ENCODE results near the gene TTC33. TPM values are rescaled to one million over a fixed set of nuclear protein-coding genes. Genes with fewer than 3 reads are reported as not detected.
"Not testable (repeated sequence)": the region's sequence is repeated elsewhere in the genome, so short reads cannot be mapped to it uniquely, and the experiment has no call there.

Gene TTC33
- total RNA-seq, 3 donors from 2014 or later = 14.6 to 20.9 (median 15.9) TPM

- Mint-ChIP-seq H3K4me1 (ENCODE audit: low read depth) (peaks cover 62% of the 10 kb centered on the region), H3K36me3 (ENCODE audit: insufficient read depth) (peaks cover 20% of the 10 kb centered on the region)
- not testable (repeated sequence) for DNase-seq; ATAC-seq; H3K9me3 Mint-ChIP-seq; H3K4me3 Mint-ChIP-seq; H3K27me3 Mint-ChIP-seq (ENCODE audit: low read depth)
These were observed 33.2 kb upstream of the TTC33 start for GRCh38 chr5:40788941-40789340.

DNA sequence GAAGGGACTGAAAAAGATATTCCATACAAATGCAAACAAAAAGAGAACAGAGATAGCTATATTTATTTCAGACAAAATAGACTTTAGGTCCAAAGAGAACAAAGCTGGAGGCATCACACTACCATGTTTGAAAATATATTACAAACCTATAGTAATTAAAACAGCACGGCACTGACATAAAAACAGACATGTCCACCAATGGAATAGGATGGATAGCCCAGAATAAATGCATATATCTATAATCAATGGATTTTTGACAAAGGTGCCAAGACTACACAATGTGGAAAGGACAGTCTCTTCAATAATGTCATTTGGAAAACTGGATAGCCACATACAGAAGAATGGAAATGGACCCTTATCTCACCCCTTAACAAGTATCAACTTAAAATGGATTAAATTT, 32.2 kb upstream of the TTC33 start:
- Mint-ChIP-seq H3K36me3 (ENCODE audit: insufficient read depth) (peaks cover 20% of the 10 kb centered on the region), H3K4me3 (no peak overlapping the region), H3K27me3 (ENCODE audit: low read depth) (no peaks in the 10 kb centered on the region), H3K4me1 (ENCODE audit: low read depth) (peaks cover 57% of the 10 kb centered on the region), H3K9me3 (peaks cover 3% of the 10 kb centered on the region)
- ATAC-seq (no peak), DNase-seq (no peak)

DNA sequence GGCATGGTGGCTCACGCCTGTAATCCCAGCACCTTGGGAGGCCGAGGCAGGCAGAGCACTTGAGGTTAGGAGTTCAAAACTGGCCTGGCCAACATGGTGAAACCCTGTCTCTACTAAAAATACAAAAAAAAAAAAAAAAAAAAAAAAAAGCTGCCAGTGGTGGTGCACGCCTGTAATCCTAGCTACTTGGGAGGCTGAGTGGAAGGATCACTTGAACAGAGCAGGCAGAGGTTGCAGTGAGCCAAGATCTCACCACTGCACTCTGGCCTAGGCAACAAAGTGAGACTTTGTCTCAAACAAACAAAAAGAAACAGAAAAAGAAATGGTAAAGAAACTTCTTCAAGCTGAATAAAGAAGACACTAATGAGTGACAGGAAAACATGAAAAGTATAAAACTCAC, 30.9 kb upstream of the TTC33 start:
- peaks cover 20% of the 10 kb centered on the region for H3K36me3 Mint-ChIP-seq (ENCODE audit: insufficient read depth)

GRCh38 chr5:40784916-40785315, 29.2 kb upstream of the TTC33 start:
- Mint-ChIP-seq H3K9me3 (peaks cover 3% of the 10 kb centered on the region), H3K36me3 (ENCODE audit: insufficient read depth) (peaks cover 22% of the 10 kb centered on the region), H3K4me3 (no peak overlapping the region), H3K4me1 (ENCODE audit: low read depth) (peaks cover 60% of the 10 kb centered on the region), H3K27me3 (ENCODE audit: low read depth) (no peaks in the 10 kb centered on the region)
- DNase-seq (no peak), ATAC-seq (no peak)

More for the DNA sequence above, 30.9 kb upstream of the TTC33 start:
- DNase-seq; H3K9me3 Mint-ChIP-seq; H3K4me3 Mint-ChIP-seq; ATAC-seq; H3K27me3 Mint-ChIP-seq (ENCODE audit: low read depth): not testable (repeated sequence)
- peaks cover 63% of the 10 kb centered on the region for H3K4me1 Mint-ChIP-seq (ENCODE audit: low read depth)

DNA sequence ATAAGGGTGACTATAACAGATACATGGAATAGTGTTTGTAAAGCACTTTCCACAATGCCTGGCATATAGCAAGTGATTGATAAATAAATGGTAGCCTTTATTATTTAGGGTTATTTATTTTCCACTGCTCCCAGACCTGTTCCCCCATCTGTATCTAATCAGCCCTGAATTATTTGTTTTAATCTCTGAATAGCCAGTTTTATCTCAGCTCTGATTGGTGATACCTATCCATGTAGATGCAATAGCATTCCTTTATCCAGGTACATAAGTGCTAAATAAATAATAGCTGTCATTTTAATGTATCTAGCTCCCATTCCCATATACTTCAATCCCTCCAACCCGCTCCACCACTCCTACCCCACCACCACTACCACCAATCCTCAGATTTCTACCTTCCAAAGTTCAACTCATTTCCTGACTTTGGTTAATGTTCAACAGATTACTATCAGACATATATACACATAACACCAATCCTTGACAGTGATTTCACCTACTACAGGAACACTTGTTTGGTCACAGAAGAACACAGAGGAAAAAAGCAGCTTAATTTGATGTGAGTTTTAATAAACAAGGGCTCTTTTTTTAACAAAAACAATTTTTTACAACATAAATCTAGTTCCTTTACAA, 28.4 kb upstream of the TTC33 start:
- no peaks in the 10 kb centered on the region for H3K27me3 Mint-ChIP-seq (ENCODE audit: low read depth)
- H3K36me3 Mint-ChIP-seq (ENCODE audit: insufficient read depth) = peaks cover 19% of the 10 kb centered on the region
- no peak overlapping the region for H3K4me3 Mint-ChIP-seq
- ATAC-seq (no peak), DNase-seq (no peak)
- peaks cover 58% of the 10 kb centered on the region for H3K4me1 Mint-ChIP-seq (ENCODE audit: low read depth)
- peaks cover 3% of the 10 kb centered on the region for H3K9me3 Mint-ChIP-seq

GRCh38 chr5:40781843-40782409, 26.2 kb upstream of the TTC33 start:
- Mint-ChIP-seq H3K9me3 (no peaks in the 10 kb centered on the region), H3K36me3 (ENCODE audit: insufficient read depth) (peaks cover 10% of the 10 kb centered on the region), H3K4me1 (ENCODE audit: low read depth) (peaks cover 45% of the 10 kb centered on the region), H3K4me3 (no peak overlapping the region), H3K27me3 (ENCODE audit: low read depth) (no peaks in the 10 kb centered on the region)
- no peak for ATAC-seq
- DNase-seq = no peak

DNA sequence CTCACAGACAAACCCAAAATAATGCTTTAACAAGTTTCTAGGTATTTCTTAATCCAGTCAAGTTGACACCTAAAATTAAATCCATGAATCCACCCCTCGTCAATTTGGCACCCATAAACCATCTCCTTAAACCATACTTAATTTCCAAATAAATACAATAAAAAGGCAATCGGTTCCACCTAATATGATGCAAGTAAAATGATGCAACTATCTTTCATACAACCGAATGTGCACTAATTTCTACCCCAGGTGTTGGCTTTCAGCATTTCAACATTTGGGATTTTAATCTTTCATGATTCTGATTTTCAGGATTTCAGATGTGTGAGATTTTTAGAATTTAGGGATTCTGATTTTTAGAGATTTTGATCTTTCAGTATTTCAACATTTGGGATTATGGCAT, 25.1 kb upstream of the TTC33 start:
- peaks cover 45% of the 10 kb centered on the region for H3K4me1 Mint-ChIP-seq (ENCODE audit: low read depth)
- ATAC-seq = no peak
- H3K36me3 Mint-ChIP-seq (ENCODE audit: insufficient read depth) = peaks cover 15% of the 10 kb centered on the region

GRCh38 chr5:40780199-40780598, 24.4 kb upstream of the TTC33 start:
- DNase-seq = no peak
- no peak overlapping the region for H3K4me3 Mint-ChIP-seq
- no peaks in the 10 kb centered on the region for H3K27me3 Mint-ChIP-seq (ENCODE audit: low read depth)
- no peaks in the 10 kb centered on the region for H3K9me3 Mint-ChIP-seq
- H3K36me3 Mint-ChIP-seq (ENCODE audit: insufficient read depth) = peaks cover 16% of the 10 kb centered on the region
- no peak for ATAC-seq
- H3K4me1 Mint-ChIP-seq (ENCODE audit: low read depth) = peaks cover 39% of the 10 kb centered on the region

More for the DNA sequence above, 25.1 kb upstream of the TTC33 start:
- DNase-seq = no peak
- Mint-ChIP-seq H3K27me3 (ENCODE audit: low read depth) (no peaks in the 10 kb centered on the region), H3K4me3 (no peak overlapping the region), H3K9me3 (no peaks in the 10 kb centered on the region)

DNA sequence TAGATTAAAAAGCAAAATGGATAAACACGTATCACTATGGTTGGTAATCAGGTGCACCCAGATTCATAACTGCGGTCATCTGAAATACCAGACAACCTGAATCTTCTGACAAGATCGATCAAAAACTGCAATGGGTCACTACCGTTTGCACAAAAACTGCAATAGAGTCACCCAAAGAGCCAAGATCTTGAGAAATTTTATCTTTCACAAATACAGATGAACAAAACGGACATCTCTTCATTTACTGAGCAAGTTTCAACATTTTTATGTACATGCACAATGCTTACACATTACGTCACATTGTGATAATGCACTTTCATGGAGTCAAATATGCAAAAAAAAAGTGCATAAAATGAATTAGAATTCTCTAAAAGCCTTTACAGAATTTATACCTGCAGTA, 23.8 kb upstream of the TTC33 start:
- no peaks in the 10 kb centered on the region for H3K9me3 Mint-ChIP-seq
- peaks cover 19% of the 10 kb centered on the region for H3K36me3 Mint-ChIP-seq (ENCODE audit: insufficient read depth)

DNA sequence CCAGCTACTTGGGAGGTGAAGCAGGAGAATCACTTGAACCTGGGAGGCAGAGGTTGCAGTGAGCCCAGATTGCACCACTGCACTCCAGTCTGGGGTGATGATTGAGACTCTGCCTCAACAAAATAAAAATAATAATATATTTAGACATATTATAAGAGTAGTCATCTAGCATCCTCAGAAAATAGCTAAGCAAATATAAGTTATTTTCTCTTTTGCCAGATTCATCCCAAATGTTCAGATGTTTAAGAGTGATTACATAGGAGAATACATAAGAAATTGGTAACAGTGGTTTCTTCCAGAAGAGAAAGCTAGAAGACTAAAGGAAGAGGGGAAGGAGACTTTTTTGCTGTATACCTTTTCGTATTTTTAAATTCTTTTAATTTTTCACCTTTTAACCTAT, 22.4 kb upstream of the TTC33 start:
- Mint-ChIP-seq H3K9me3 (no peaks in the 10 kb centered on the region), H3K4me3 (no peak overlapping the region), H3K27me3 (ENCODE audit: low read depth) (no peaks in the 10 kb centered on the region), H3K4me1 (ENCODE audit: low read depth) (peaks cover 28% of the 10 kb centered on the region), H3K36me3 (ENCODE audit: insufficient read depth) (peaks cover 25% of the 10 kb centered on the region)
- ATAC-seq (no peak), DNase-seq (no peak)

More for the DNA sequence above, 23.8 kb upstream of the TTC33 start:
- no peak for ATAC-seq
- no peak overlapping the region for H3K4me3 Mint-ChIP-seq
- peaks cover 38% of the 10 kb centered on the region for H3K4me1 Mint-ChIP-seq (ENCODE audit: low read depth)
- H3K27me3 Mint-ChIP-seq (ENCODE audit: low read depth) = no peaks in the 10 kb centered on the region
- DNase-seq = no peak

GRCh38 chr5:40776658-40776977, 20.9 kb upstream of the TTC33 start:
- Mint-ChIP-seq H3K9me3 (no peaks in the 10 kb centered on the region), H3K36me3 (ENCODE audit: insufficient read depth) (peaks cover 25% of the 10 kb centered on the region), H3K4me1 (ENCODE audit: low read depth) (peaks cover 17% of the 10 kb centered on the region), H3K27me3 (ENCODE audit: low read depth) (no peaks in the 10 kb centered on the region), H3K4me3 (no peak overlapping the region)
- DNase-seq (no peak), ATAC-seq (no peak)

DNA sequence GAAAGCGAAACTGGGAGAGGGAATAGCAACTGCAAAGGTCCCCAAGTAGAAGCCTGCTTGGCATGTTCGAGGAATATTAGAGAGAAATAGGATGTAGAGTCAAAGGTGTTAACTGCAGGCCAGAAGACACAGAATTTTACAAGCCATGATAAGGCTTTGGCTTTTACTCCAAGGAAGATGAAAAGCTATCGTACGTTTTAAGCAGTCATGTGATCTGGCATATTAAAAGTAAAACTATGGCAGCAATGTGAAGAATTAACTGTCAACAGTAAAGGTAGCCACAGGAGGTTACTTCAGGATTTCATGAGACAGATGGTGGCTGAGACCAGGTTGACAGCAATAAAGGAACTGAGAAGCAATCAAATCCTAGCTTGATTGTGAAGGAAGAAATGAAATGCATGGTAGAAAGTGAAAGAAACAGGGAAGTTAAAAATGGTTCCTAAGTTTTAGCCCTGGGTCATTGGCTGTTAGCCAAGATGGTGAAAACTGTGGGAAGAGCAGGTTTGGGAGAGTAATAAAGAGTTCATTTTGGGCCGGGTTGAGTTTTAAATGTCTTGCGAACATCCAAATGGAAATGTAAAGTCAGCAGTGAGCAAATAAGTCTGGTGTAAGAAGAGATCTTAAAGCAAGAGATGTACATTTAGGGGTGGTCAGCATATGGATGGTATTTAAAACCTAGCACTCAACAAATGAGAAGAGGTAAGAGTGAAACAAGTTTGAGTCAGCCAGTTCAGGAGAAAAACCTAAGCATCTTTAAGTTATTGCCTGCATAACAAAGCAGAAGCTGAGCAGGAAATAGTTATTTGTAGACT, 20.3 kb upstream of the TTC33 start:
- H3K4me3 Mint-ChIP-seq = no peak overlapping the region
- no peaks in the 10 kb centered on the region for H3K27me3 Mint-ChIP-seq (ENCODE audit: low read depth)
- H3K4me1 Mint-ChIP-seq (ENCODE audit: low read depth) = peaks cover 13% of the 10 kb centered on the region
- H3K36me3 Mint-ChIP-seq (ENCODE audit: insufficient read depth) = peaks cover 24% of the 10 kb centered on the region
- DNase-seq (no peak), ATAC-seq (no peak)
- H3K9me3 Mint-ChIP-seq = no peaks in the 10 kb centered on the region

- no peaks in the 10 kb centered on the region for H3K27me3 Mint-ChIP-seq (ENCODE audit: low read depth)
- DNase-seq (no peak), ATAC-seq (no peak)
- H3K4me1 Mint-ChIP-seq (ENCODE audit: low read depth) = peaks cover 8% of the 10 kb centered on the region
- peaks cover 21% of the 10 kb centered on the region for H3K36me3 Mint-ChIP-seq (ENCODE audit: insufficient read depth)
- H3K4me3 Mint-ChIP-seq = no peak overlapping the region
- no peaks in the 10 kb centered on the region for H3K9me3 Mint-ChIP-seq
These were observed 19.5 kb upstream of the TTC33 start for GRCh38 chr5:40775085-40775845.

- DNase-seq (no peak), ATAC-seq (no peak)
- Mint-ChIP-seq H3K4me1 (ENCODE audit: low read depth) (peaks cover 7% of the 10 kb centered on the region), H3K4me3 (no peak overlapping the region), H3K27me3 (ENCODE audit: low read depth) (no peaks in the 10 kb centered on the region), H3K36me3 (ENCODE audit: insufficient read depth) (peaks cover 21% of the 10 kb centered on the region), H3K9me3 (no peaks in the 10 kb centered on the region)
These were observed 18.9 kb upstream of the TTC33 start for GRCh38 chr5:40774623-40775022.
